Stimulated activated CD4-positive, alpha-beta T cell treated with anti-CD3 and anti-CD28 coated beads, TNF-alpha, amount 100 ng/mL, for 4 hours (primary cell): Measurements from ENCODE around the gene SLC12A1.
A peak's percentile ranks its signal among the peaks of the same experiment; 100 is the strongest.

Experiments
- DNase-seq, 3 experiments: peaks; one replicate each; pipeline ENCODE4 v3.0.0-alpha.2; 2020; ENCODE audit warnings: low read depth in 3 of 3

Gene SLC12A1

GRCh38 chr15:48242535-48242934, 36.4 kb downstream of the SLC12A1 start:
- DNase-seq: no peak

GRCh38 chr15:48244921-48245320, 38.8 kb downstream of the SLC12A1 start:
- no peak for DNase-seq

- DNase-seq: no peak
Observed at GRCh38 chr15:48248414-48248813, 42.3 kb downstream of the SLC12A1 start.

- no peak for DNase-seq
Observed at GRCh38 chr15:48250640-48251076, 44.6 kb downstream of the SLC12A1 start.

GRCh38 chr15:48253172-48253571, 47.1 kb downstream of the SLC12A1 start:
- no peak for DNase-seq

GRCh38 chr15:48265135-48265534, 59.0 kb downstream of the SLC12A1 start:
- no peak for DNase-seq

- no peak for DNase-seq
Observed at GRCh38 chr15:48266024-48266689, 60.1 kb downstream of the SLC12A1 start.

GRCh38 chr15:48267766-48268165, 61.7 kb downstream of the SLC12A1 start:
- no peak for DNase-seq

GRCh38 chr15:48273049-48273448, 66.9 kb downstream of the SLC12A1 start:
- DNase-seq: no peak

- no peak for DNase-seq
Observed at GRCh38 chr15:48278666-48279065, 72.6 kb downstream of the SLC12A1 start.

GRCh38 chr15:48279608-48280007, 73.5 kb downstream of the SLC12A1 start:
- DNase-seq: no peak

GRCh38 chr15:48281674-48282073, 75.6 kb downstream of the SLC12A1 start:
- no peak for DNase-seq

GRCh38 chr15:48282216-48282615, 76.1 kb downstream of the SLC12A1 start:
- no peak for DNase-seq

- DNase-seq: no peak
Observed at GRCh38 chr15:48283396-48284145, 77.5 kb downstream of the SLC12A1 start.

- peak in 1 of 3 experiments; percentile 9 for DNase-seq
Observed at GRCh38 chr15:48285329-48286214, 79.5 kb downstream of the SLC12A1 start.

- DNase-seq: no peak
Observed at GRCh38 chr15:48289628-48290027, 83.5 kb downstream of the SLC12A1 start.

GRCh38 chr15:48292458-48292857, 86.4 kb downstream of the SLC12A1 start:
- no peak for DNase-seq

GRCh38 chr15:48297668-48298067, 91.6 kb downstream of the SLC12A1 start:
- no peak for DNase-seq

GRCh38 chr15:48298914-48299313, 92.8 kb downstream of the SLC12A1 start:
- DNase-seq: no peak

GRCh38 chr15:48300038-48300437, 93.9 kb downstream of the SLC12A1 start:
- no peak for DNase-seq

GRCh38 chr15:48304398-48304797, 98.3 kb downstream of the SLC12A1 start:
- no peak for DNase-seq

GRCh38 chr15:48306639-48307038, 100.5 kb downstream of the SLC12A1 start:
- no peak for DNase-seq
